Stimulated activated naive CD4-positive, alpha-beta T cell treated with Interleukin-2 at 50 U/mL for 16 hours (primary cell): ENCODE results near the gene PIGS.
"Not testable (repeated sequence)": the region's sequence is repeated elsewhere in the genome, so short reads cannot be mapped to it uniquely, and the experiment has no call there.

Experiments used
- DNase-seq: peaks from one replicate; lab custom pipeline; 2025; lab: John Stamatoyannopoulos, UW

The PIGS gene

GRCh38 chr17:28578246-28579195, 7.2 kb upstream of the PIGS start:
- DNase-seq: no peak

- DNase-seq: no peak
These were observed 6.1 kb upstream of the PIGS start for GRCh38 chr17:28577466-28577824.

DNA sequence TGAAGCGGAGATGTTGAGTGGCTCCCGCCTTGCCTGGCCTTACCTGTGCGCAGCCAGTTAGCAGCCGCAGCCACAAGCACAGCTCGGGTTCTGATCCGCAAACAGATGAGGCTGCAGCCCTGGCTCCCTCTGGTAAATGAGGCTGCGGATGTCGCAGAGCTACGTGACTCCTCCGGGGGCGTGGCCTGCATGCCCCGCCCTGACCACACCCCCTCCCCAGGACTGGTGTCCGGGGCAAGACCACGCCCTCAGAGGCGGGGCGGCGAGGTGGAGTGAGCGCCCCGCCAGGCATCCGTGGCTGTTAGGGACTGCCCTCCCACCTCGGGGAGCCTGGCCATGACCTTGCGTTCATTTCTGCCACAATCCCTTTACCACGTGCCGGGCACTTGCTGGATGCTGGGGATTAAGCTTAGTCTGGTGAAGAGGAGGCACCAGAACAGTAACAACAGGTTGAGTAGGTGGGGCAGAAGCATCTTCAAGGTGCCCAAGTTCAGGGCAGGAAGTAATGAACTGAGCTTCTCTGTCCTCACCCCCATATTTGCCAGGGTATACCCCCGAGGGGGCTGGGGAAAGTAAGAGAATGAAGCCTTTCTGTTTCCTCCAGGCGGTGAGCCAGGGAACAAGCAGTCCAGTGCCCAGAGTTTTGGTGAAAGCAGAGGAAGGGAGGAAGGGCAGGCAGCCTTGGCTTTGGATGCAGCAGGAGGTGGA, 5.6 kb upstream of the PIGS start, which contains the start of gene ALDOC:
TSS of gene ALDOC (minus strand) at position 138 of the 708 bp plus-strand sequence. CDS start 1,363 bp downstream, outside the sequence.
- DNase-seq: peak; percentile 97

GRCh38 chr17:28576016-28576415, 4.7 kb upstream of the PIGS start:
- not testable (repeated sequence) for DNase-seq

GRCh38 chr17:28575126-28575795, 3.9 kb upstream of the PIGS start:
- DNase-seq: no peak

DNA sequence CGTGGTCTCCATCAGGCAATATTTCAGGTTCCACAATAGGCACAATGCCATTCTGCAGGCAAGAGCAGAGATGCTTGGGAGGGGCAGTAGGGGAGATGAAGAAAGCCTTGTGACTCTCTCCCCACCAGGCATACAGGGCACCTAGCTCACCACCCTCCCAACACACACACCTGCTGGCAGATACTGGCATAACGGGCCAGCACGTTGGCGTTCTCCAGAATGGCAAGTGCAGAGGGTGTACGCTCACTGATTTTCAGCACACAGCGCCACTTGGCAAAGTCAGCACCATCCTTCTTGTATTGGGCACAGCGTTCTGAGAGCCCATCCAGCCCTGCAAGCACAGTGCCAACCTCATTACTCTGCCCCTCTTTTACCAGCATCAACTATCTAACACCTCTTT, 3.2 kb upstream of the PIGS start:
- peak; percentile 4 for DNase-seq

- no peak for DNase-seq
These were observed 2.7 kb upstream of the PIGS start for GRCh38 chr17:28573966-28574480.

DNA sequence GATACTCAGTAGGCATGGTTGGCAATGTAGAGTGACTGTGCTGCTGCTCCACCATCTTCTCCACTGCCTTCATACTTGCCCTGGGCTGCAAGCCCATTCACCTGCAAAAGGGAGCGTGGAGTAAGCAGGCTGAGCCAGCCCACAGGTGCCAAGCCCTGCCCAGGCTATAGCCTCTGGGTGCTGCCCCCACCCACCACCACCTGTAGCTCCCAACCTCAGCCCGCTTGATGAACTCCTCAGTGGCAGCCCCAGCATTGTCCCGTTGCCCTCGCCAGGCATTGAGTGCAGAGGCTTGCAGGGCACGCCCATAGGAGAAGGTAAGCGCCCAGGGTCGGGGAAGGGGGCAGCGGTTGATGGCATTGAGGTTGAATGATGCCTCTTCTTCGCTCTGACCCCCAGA, 2.2 kb upstream of the PIGS start:
- no peak for DNase-seq

DNA sequence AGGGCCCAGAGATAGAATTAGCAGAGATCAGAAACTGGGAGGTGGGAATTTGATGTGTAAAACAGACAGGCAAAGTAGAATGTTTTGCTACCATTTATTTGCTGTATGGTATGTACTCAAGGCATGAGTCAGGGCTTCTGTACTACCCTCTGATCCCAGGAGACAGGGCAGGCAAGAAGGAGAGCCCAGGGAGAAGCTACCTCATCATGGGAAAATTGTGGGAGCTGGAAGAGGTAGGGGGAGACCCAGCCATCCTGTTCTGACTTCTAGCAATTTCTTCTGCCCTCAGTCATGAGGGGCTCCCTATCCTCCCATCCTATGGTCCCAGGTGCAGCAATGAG, 1.7 kb upstream of the PIGS start:
- no peak for DNase-seq

DNA sequence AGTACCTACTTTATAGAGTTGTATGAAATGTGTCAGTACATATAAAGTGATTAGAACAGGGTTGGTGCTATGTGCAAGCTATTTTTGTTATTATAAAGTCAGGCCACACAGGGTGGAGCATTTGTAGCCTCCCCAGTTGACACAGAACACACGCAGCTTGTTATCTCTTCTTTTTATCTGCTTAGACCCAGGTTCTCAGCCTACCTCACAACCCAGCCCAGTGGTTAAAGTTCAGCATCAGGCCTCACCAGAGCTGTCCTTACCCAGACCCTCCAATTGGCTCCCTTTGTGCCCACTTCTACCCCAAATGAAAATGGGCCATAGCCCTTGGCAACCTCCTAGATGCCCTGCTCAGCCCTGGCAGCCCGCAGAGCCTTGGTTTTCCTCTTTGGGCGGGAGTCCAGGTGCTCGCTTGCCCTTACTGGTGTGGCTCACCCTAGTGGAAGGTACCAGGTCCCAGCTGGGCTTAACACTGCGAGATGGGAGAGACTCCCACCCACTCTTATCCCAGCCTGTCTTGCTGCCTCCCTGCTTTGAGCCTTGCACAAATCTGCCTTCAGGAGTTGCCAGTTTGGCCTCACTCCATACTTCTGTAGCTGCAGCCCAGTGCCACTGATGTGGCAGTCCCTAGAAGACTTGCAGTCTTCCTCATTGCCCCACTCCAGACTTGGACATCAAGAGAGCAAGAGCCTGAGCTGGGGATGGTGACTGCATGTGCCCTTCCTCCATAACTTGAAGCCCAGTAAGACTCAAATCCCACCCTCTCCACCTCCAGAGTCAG, 1.1 kb upstream of the PIGS start:
- DNase-seq: no peak

GRCh38 chr17:28570716-28571360, 486 bp downstream of the PIGS start:
- peak; percentile 45 for DNase-seq

DNA sequence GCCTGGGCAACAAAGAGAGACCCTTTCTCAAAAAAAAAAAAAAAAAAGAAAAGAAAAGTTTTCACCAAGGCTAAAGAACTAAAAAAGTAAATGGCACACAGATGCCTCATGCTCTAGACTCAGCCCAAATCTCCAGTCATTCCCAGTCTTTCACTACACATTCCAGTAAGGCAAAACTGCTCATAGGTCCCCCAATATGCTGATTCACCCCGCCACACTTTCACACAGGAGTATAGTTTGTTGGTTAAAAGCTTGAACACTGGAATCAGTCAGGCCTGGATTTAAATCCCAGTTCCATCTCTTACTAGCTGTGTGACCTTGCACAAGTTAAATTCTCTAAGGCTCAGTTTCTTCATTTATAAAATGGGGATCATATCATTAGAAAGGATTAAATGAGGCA, 1.9 kb downstream of the PIGS start:
- no peak for DNase-seq

- DNase-seq: no peak
These were observed 3.7 kb downstream of the PIGS start for GRCh38 chr17:28567604-28568003.

DNA sequence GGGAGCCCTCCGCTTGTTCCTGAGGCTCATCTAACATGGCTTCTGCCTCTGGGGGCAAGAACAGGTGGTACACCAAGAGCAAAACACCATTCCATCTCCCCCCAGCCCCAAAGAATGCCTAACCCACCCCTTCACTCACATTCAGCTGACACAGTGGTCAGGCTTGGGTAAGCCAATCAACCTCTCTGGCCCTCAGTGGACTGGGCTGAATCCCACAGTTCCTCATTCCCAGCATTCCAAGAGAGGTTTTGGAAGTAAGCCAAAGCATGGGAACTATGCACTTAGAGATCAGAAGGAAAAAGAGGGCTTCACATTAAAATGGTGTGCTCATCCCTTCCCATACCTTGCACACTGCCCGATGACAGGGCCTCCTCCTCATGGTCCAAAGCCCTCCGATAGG, 7.8 kb downstream of the PIGS start:
- no peak for DNase-seq

DNA sequence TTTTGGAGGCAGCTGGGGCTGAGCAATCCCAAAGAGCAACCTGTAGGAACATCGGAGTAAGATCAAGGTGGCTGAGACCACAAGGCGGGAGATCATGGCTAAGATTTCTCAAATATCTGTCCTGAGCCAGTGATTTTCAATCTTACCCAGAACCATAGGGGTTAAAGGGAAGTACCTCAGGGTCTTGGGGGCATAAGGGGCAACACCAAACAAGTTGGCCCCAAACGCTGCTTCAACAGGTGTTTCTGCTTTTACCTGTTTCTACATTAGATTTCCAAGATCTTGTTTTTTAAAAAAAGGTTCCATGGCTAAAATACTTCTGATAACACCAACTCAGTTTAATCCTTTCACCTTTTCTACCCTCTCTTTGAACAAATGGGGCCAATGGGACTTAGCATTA, 16.3 kb downstream of the PIGS start:
- no peak for DNase-seq

GRCh38 chr17:28554565-28554964, 16.8 kb downstream of the PIGS start:
- no peak for DNase-seq

DNA sequence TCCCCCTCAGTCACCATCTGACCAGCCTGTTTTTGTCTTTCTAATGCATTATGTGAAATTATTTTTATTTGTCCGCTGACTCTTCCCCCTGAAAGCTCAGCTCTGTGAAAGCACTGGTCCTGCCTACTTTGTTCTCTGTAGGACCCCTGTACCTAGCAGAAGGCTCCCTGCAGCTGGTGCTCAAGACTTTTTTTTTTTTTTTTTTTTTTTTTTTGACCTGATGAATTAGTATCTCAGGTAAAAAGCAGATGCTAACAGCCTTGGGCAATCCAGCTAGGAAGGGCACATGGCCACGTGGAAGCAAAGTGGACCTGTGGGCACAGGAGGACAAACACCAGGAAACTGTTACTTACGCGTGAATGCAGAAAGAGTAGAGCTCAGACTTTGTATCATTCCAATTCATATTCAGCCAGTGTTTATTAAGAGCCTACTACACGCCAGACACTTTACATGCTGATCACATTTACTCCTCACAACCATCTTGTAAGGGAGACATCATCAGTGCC, 18.3 kb downstream of the PIGS start:
- DNase-seq: no peak

GRCh38 chr17:28552176-28552999, 18.9 kb downstream of the PIGS start, which contains the start of gene UNC119:
Gene UNC119 (minus strand): TSS chr17:28552624. CDS start chr17:28552557, 67 bp downstream.
- peak; percentile 66 for DNase-seq

DNA sequence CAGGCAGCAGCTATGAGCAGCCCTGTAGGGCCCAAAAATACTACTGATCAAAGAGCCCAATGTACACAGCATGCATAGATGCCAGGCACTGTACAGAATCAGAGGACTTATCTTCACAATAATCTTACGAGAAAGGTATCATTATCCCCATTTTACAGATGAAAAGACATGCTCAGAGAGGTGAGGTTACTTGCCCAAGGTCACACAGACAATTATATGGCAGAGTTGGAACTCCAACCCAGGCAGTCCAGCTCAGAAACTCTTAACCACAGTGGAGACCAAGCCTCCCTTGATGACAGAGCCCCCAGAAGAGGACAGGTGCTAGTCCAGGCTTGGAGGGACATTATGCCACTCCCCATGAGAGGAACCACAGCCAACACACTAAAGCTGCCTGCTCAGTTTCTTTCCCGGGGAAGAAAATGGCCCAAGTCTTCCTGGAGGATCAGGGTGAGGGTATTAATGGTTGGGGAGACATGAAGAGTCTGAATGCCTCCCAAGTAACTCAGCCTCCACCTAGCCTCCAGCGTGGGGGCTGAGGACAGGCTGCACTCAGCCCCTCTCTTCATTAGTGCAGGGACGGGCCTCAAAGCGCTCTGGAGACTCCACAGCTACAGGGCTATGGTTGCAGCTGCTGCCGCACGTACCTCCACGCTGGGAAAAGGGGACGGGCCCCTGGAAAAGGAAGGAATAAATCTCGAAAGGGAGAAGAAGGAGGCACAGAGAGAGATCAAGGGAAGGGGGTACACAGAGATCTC, 19.7 kb downstream of the PIGS start:
- no peak for DNase-seq
